ENCODE results near the gene ANKRD53.

GRCh38 chr2:70935468-70936164 is 42.8 kb upstream of the ANKRD53 start, which contains the start of gene ATP6V1B1:
- TF ChIP-seq, protein P1, sequence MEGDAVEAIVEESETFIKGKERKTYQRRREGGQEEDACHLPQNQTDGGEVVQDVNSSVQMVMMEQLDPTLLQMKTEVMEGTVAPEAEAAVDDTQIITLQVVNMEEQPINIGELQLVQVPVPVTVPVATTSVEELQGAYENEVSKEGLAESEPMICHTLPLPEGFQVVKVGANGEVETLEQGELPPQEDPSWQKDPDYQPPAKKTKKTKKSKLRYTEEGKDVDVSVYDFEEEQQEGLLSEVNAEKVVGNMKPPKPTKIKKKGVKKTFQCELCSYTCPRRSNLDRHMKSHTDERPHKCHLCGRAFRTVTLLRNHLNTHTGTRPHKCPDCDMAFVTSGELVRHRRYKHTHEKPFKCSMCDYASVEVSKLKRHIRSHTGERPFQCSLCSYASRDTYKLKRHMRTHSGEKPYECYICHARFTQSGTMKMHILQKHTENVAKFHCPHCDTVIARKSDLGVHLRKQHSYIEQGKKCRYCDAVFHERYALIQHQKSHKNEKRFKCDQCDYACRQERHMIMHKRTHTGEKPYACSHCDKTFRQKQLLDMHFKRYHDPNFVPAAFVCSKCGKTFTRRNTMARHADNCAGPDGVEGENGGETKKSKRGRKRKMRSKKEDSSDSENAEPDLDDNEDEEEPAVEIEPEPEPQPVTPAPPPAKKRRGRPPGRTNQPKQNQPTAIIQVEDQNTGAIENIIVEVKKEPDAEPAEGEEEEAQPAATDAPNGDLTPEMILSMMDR (conservative IDR thresholded peaks at IDR 0.05; ENCODE audit: low read length) = no peak
- TF ChIP-seq EZH2phosphoT487 (IDR thresholded peaks at IDR 0.05; ENCODE audit: borderline replicate concordance) = no peak

All from Loucy (cell line).